Measurements from ENCODE around the gene MYL5. TPM values are rescaled to one million over a fixed set of nuclear protein-coding genes. Genes with fewer than 3 reads are reported as not detected.

Gene MYL5
- total RNA-seq, 1 experiment from 2014 or later, result 18.0 TPM

DNA sequence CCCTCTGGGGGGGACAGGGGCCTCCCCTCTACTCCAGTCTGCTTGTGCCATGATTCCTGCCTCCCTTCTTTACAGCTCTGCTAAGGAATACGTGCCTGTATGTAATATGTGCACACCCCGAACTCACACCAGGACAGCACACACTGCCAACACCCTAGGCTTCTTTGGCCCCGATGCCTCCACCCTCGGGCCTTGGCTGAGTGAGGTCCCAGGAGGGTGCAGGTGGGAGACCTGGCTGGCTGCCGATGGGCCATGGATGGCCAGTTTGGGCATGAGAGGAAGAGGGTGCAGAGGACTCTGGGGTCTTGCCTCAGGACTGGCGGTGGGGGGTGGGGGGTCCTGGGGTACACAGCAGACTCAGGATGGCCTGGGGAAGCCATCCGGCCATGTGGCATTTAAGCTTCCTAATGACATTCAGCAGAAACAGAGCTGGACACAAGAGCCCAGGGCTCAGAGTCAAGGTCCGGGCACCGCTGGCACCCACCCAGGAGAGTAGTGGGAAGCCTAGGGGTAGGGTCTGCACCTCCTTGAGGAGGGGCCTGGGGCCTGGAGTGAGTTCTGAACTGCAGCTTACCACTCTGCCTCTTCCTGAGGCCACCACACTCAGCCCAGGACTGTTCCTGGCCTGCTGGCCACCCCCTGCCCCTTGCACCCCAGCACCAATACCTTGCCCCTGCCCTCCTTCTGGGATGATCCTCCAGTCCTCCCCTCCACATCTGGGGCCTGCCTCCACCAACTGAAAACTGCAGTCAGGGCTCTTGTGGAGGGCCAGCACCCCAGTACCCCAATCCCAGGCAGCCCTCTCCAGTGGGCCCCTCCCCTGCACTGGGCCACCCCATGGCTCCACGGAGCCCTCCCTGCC lies 29.2 kb downstream of the MYL5 start:
- H3K18ac ChIP-seq (ENCODE audit: insufficient read length, low read depth, low read length), result no peak overlapping the region
- peaks cover 8% of the 10 kb centered on the region for H3K79me1 ChIP-seq (ENCODE audit: insufficient read depth, low read depth, low read length, poor library complexity, severe bottlenecking)
- Mint-ChIP-seq H3K4me1 (peaks cover 7 to 8% of the 10 kb centered on the region in 2 experiments; a peak in 3 of 4 replicates), H3K36me3 (ENCODE audit: insufficient read depth in 1 of 3, low read depth in 3 of 3) (peaks cover 1 to 2% (median 1%) of the 10 kb centered on the region in 3 experiments; a peak in 6 of 7 replicates), H3K4me3 (no peak overlapping the region), H3K9me3 (peaks cover 0 to 3% of the 10 kb centered on the region in 2 experiments; a peak in 1 of 5 replicates), H3K27me3 (ENCODE audit: low read depth) (peaks cover 27% of the 10 kb centered on the region), H3K27ac (peak overlapping the region in 1 of 3 experiments; percentile 74; a peak in 1 of 7 replicates)
- H3K4me1 ChIP-seq (ENCODE audit: insufficient read depth, low read length), result peaks cover 2% of the 10 kb centered on the region; the same call in 1 of the 2 replicates
- peaks cover 4% of the 10 kb centered on the region for H4K20me1 ChIP-seq (ENCODE audit: control insufficient read depth, insufficient read depth, insufficient read length)
- H3K79me2 ChIP-seq (ENCODE audit: insufficient read depth, low read length), result peaks cover 13% of the 10 kb centered on the region; the same call in 1 of the 2 replicates
- H3K27me3 ChIP-seq (ENCODE audit: insufficient read depth, low read length), result no peaks in the 10 kb centered on the region; the same call in 1 of the 2 replicates
- no peak overlapping the region for H2BK12ac ChIP-seq (ENCODE audit: insufficient read length, low read depth, low read length)
- H3K4ac ChIP-seq (ENCODE audit: low read depth, low read length), result no peak overlapping the region
- no peak overlapping the region for H3K14ac ChIP-seq (ENCODE audit: insufficient read depth, low read length)
- no peak overlapping the region for H2BK120ac ChIP-seq (ENCODE audit: low read depth, low read length, poor library complexity, severe bottlenecking)
- no peak overlapping the region for H3K4me2 ChIP-seq (ENCODE audit: insufficient read depth, insufficient read length, low read length)
- no peak overlapping the region for H2AK5ac ChIP-seq (ENCODE audit: insufficient read length, low read length)
- peaks cover 3% of the 10 kb centered on the region for H3K23me2 ChIP-seq (ENCODE audit: insufficient read length, low read depth, low read length, poor library complexity, severe bottlenecking)
- no peak for DNase-seq
- H4K5ac ChIP-seq (ENCODE audit: insufficient read length, low read depth, low read length), result no peak overlapping the region
- H3T11ph ChIP-seq (ENCODE audit: low read length), result no peak overlapping the region
- H3K56ac ChIP-seq (ENCODE audit: insufficient read length, low read depth, low read length), result no peak overlapping the region
- WGBS (ENCODE audit: extremely low coverage, insufficient read length, low lambda C conversion rate), result no CpG with 5 or more reads among the region's 10 CpGs
- TF ChIP-seq, protein P1, sequence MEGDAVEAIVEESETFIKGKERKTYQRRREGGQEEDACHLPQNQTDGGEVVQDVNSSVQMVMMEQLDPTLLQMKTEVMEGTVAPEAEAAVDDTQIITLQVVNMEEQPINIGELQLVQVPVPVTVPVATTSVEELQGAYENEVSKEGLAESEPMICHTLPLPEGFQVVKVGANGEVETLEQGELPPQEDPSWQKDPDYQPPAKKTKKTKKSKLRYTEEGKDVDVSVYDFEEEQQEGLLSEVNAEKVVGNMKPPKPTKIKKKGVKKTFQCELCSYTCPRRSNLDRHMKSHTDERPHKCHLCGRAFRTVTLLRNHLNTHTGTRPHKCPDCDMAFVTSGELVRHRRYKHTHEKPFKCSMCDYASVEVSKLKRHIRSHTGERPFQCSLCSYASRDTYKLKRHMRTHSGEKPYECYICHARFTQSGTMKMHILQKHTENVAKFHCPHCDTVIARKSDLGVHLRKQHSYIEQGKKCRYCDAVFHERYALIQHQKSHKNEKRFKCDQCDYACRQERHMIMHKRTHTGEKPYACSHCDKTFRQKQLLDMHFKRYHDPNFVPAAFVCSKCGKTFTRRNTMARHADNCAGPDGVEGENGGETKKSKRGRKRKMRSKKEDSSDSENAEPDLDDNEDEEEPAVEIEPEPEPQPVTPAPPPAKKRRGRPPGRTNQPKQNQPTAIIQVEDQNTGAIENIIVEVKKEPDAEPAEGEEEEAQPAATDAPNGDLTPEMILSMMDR (conservative IDR thresholded peaks at IDR 0.05), result no peak
- no peaks in the 10 kb centered on the region for H3K9me3 ChIP-seq (ENCODE audit: control insufficient read depth, low read depth, low read length)
- H4K91ac ChIP-seq (ENCODE audit: insufficient read length, low read depth, low read length), result no peak overlapping the region
- no peak overlapping the region for H3K27ac ChIP-seq (ENCODE audit: insufficient read length, low read depth, low read length)
- no peak overlapping the region for H2BK15ac ChIP-seq (ENCODE audit: low read depth, low read length)
- no peak overlapping the region for H2BK20ac ChIP-seq (ENCODE audit: low read depth, low read length, poor library complexity, severe bottlenecking)
- no peak overlapping the region for H3K9ac ChIP-seq (ENCODE audit: extremely low read depth, insufficient read length, low read length)
- no peak overlapping the region for H2BK5ac ChIP-seq (ENCODE audit: insufficient read length, low read length)
- no peak overlapping the region for H3K23ac ChIP-seq (ENCODE audit: insufficient read length, low read depth, low read length)
- no peak overlapping the region for H4K8ac ChIP-seq (replicated peaks; ENCODE audit: insufficient read length, low read depth, low read length)
- H2AFZ ChIP-seq (ENCODE audit: low read length), result no peak overlapping the region

Measured in H9 (cell line).